IPS-15b (cell line): ENCODE measurements around the gene TPI1.
"Not testable (repeated sequence)": the region's sequence is repeated elsewhere in the genome, so short reads cannot be mapped to it uniquely, and the experiment has no call there.

Experiments used
- H3K27me3 ChIP-seq: one replicate; pipeline ENCODE4 v1.6.1; 2013; ENCODE audit warnings: low read length; ENCODE audit not compliant: control insufficient read depth, insufficient read depth
- H3K36me3 ChIP-seq: one replicate; pipeline ENCODE4 v1.6.1; 2013; ENCODE audit warnings: low read length; ENCODE audit not compliant: control insufficient read depth, insufficient read depth
- H3K4me1 ChIP-seq: one replicate; pipeline ENCODE4 v1.6.1; 2013; ENCODE audit warnings: mild to moderate bottlenecking, low read length; ENCODE audit not compliant: control insufficient read depth, insufficient read depth
- H3K4me3 ChIP-seq: one replicate; pipeline ENCODE4 v1.5.1; 2013; ENCODE audit warnings: low read depth, low read length
- H3K9ac ChIP-seq: one replicate; pipeline ENCODE4 v1.6.1; 2013; ENCODE audit warnings: low read depth, mild to moderate bottlenecking, low read length
- H3K9me3 ChIP-seq: one replicate; pipeline ENCODE4 v1.6.1; 2013; ENCODE audit warnings: mild to moderate bottlenecking, low read length; ENCODE audit not compliant: control insufficient read depth, insufficient read depth

The TPI1 gene

GRCh38 chr12:6891646-6892001 lies 24.3 kb downstream of the TPI1 start:
- Histone ChIP-seq H3K9me3 (no peaks in the 10 kb centered on the region), H3K4me1 (peaks cover 18% of the 10 kb centered on the region), H3K9ac (peak overlapping the region; percentile 92), H3K4me3 (peak overlapping the region; percentile 56), H3K27me3 (no peaks in the 10 kb centered on the region), H3K36me3 (no peaks in the 10 kb centered on the region)

- not testable (repeated sequence) for H3K36me3 ChIP-seq, H3K9me3 ChIP-seq, H3K4me3 ChIP-seq, H3K27me3 ChIP-seq, H3K9ac ChIP-seq
- peaks cover 12% of the 10 kb centered on the region for H3K4me1 ChIP-seq
These were observed 25.4 kb downstream of the TPI1 start for GRCh38 chr12:6892683-6893082.

- Histone ChIP-seq H3K4me3 (no peak overlapping the region), H3K9me3 (no peaks in the 10 kb centered on the region), H3K9ac (no peak overlapping the region), H3K27me3 (no peaks in the 10 kb centered on the region), H3K36me3 (peaks cover 2% of the 10 kb centered on the region), H3K4me1 (peaks cover 5% of the 10 kb centered on the region)
These were observed 27.0 kb downstream of the TPI1 start for GRCh38 chr12:6894321-6894720.

GRCh38 chr12:6896846-6897435 lies 29.6 kb downstream of the TPI1 start:
- H3K27me3 ChIP-seq: no peaks in the 10 kb centered on the region
- no peaks in the 10 kb centered on the region for H3K9me3 ChIP-seq
- H3K4me3 ChIP-seq: no peak overlapping the region
- H3K36me3 ChIP-seq: peaks cover 2% of the 10 kb centered on the region
- H3K4me1 ChIP-seq: no peaks in the 10 kb centered on the region
- no peak overlapping the region for H3K9ac ChIP-seq

DNA sequence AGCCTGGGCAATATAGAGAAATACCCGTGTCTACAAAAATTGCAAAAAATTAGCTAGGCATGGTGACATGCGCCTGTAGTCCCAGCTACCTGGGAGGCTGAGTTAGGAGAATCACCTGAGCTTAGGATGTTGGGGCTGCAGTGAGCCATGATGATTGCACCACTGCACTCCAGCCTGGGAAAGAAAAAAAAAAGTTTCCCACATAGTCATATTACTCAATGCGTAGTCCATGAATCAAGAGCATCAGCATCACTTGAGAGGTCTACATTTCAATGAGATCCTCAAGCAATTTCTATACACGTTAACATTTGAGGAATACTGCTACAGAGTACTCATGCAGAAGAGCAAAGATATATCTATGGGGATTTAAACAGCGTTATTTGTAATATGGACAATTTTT lies 32.1 kb downstream of the TPI1 start:
- H3K4me3 ChIP-seq: no peak overlapping the region
- peaks cover 2% of the 10 kb centered on the region for H3K36me3 ChIP-seq
- no peaks in the 10 kb centered on the region for H3K27me3 ChIP-seq
- H3K9me3 ChIP-seq: no peaks in the 10 kb centered on the region
- H3K4me1 ChIP-seq: peaks cover 7% of the 10 kb centered on the region
- no peak overlapping the region for H3K9ac ChIP-seq

DNA sequence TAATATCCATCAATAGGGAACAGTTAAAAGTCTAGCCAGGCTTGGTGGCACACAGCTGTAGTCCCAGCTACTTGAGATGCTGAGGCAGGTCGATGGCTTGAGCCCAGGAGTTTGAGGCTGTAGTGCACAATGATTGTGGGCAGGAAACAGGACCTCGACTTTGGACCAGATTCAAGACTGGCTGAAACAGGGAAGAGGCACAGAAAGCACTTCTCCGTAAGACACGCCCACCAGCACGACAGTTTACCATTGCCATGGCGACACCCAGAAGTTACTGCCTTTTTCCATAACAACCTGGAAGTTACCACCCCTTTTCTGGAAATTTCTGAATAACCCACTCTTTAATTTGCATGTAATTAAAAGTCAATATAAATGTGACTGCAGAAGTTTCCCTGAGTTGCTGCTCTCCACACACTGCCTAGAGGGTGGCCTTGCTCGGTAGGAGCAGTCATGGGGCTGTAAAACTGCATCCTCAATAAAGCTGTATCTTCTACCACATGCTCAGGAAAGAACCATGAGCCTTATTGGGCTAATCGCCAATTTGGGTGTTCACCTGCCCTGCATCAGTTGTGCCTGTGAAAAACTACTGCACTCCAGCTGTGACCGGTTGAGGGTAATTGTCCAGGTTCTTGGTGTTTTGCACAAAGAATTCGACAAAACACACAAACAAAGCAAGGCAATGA lies 32.6 kb downstream of the TPI1 start:
- Histone ChIP-seq H3K27me3 (no peaks in the 10 kb centered on the region), H3K36me3 (peaks cover 2% of the 10 kb centered on the region), H3K4me1 (peaks cover 9% of the 10 kb centered on the region), H3K9me3 (no peaks in the 10 kb centered on the region), H3K9ac (no peak overlapping the region), H3K4me3 (no peak overlapping the region)

- H3K4me1 ChIP-seq: peaks cover 15% of the 10 kb centered on the region
- no peak overlapping the region for H3K9ac ChIP-seq
- H3K27me3 ChIP-seq: peaks cover 9% of the 10 kb centered on the region
- H3K9me3 ChIP-seq: no peaks in the 10 kb centered on the region
- H3K36me3 ChIP-seq: no peaks in the 10 kb centered on the region
- no peak overlapping the region for H3K4me3 ChIP-seq
These were observed 35.1 kb downstream of the TPI1 start for GRCh38 chr12:6902448-6902847.

DNA sequence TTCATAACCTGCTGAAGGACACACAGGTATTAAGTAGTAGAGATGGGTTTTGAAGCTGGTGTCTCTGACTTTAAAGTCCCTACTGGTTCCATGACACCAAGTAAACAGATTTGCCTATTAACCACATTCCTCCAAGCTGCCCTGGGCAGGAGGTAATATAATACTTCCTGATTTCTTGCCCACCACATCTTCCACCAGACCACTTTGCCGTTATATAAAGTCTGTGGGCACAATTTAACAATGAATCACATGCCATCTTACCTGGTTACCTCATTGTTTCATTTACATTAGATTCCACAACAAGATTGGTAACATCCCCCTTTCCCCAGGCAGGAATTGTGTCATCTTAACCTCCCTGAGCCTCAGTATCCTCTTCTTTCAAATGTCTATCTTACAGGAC lies 36.4 kb downstream of the TPI1 start:
- Histone ChIP-seq H3K9ac (peak overlapping the region; percentile 74), H3K4me1 (peaks cover 15% of the 10 kb centered on the region), H3K9me3 (no peaks in the 10 kb centered on the region), H3K4me3 (peak overlapping the region; percentile 86), H3K27me3 (peaks cover 9% of the 10 kb centered on the region), H3K36me3 (no peaks in the 10 kb centered on the region)

DNA sequence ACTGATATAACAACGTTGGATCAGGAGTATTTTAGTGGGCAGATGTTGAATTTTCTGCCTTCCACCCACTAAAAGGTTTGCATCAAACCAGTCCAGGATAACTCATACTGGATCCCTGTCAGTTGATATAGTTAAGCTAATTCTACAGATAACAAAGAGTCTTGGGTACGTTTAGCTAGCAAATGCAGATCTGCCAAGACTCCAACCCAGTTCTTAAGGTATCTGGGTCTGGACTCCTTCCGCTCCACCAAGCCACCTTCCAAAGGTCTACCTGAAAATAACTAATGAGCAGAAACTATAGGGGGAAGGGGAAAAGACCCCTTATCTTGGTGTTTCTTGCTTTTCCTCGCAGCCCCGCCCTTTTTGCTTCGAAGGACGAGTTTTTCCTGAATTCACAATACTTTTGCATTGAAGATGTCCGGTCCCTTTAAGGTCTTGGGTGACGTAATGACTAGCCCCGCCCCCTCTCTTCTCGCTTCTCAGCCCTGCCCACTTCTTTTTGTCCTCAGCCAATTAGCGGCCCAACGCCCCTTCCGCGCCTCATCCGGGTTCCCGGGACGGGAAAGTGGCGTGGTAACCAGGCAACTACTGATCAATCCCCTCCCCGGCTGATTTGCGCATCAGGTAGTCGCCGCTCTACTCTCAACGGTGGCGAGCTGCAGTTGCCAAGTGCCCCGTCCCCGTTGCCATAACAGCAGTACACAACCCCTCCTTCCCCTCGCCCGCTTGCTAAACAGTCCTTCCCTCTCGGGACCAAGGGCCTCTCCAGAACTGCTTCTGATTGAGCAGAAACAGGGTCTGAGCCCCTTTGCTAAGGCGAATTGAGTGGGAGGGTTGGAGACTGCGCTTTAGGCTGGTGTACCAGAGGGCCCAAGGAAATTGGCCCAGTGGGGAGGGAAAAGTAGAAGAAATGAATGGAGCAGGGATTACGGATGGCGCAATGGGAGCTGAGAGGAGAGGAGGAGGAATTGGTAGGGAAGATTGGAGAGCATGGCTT lies 37.2 kb downstream of the TPI1 start, which contains the start of gene LRRC23:
Gene LRRC23 (plus strand): TSS at position 543 of the 997 bp plus-strand sequence. CDS start 812 bp downstream, outside the sequence.
- H3K9me3 ChIP-seq: no peaks in the 10 kb centered on the region
- H3K4me1 ChIP-seq: peaks cover 15% of the 10 kb centered on the region
- no peaks in the 10 kb centered on the region for H3K36me3 ChIP-seq
- H3K4me3 ChIP-seq: peak within 1 kb of the TSS; percentile 86
- H3K27me3 ChIP-seq: peaks cover 9% of the 10 kb centered on the region
- H3K9ac ChIP-seq: peak within 1 kb of the TSS; percentile 74

GRCh38 chr12:6905414-6906040 lies 38.2 kb downstream of the TPI1 start:
- H3K9ac ChIP-seq: no peak overlapping the region
- H3K9me3 ChIP-seq: no peaks in the 10 kb centered on the region
- H3K4me3 ChIP-seq: peak overlapping the region; percentile 86

GRCh38 chr12:6908141-6908540 lies 40.8 kb downstream of the TPI1 start:
- H3K4me3 ChIP-seq, H3K9ac ChIP-seq, H3K36me3 ChIP-seq, H3K9me3 ChIP-seq, H3K27me3 ChIP-seq: not testable (repeated sequence)
- peaks cover 18% of the 10 kb centered on the region for H3K4me1 ChIP-seq

More at GRCh38 chr12:6905414-6906040, 38.2 kb downstream of the TPI1 start:
- Histone ChIP-seq H3K36me3 (no peaks in the 10 kb centered on the region), H3K4me1 (peaks cover 15% of the 10 kb centered on the region), H3K27me3 (peaks cover 9% of the 10 kb centered on the region)
